WTC11 (cell line): ENCODE data around the gene LYVE1. TPM values are rescaled to one million over a fixed set of nuclear protein-coding genes. Genes with fewer than 3 reads are reported as not detected.

Source experiments
- ATAC-seq: fragments of 200-7000 bp; cut with Tn5 transposase; 2 replicates; pipeline ENCODE4 v1.10.0; 2021; ENCODE audit warnings: mild to moderate bottlenecking, moderate library complexity
- CTCF ChIA-PET: fragments of 300-600 bp; sonication (Branson Sonifier 250); formaldehyde crosslinking; loops from one replicate; lab custom pipeline; 2021; ENCODE audit warnings: antibody characterized with exemption; lab: Charles Lee
- POLR2A ChIA-PET: fragments of 350-600 bp; sonication (Branson Sonifier 250); formaldehyde crosslinking; loops from one replicate; lab custom pipeline; 2021; ENCODE audit warnings: antibody characterized with exemption; lab: Charles Lee
- DNase-seq: peaks from one replicate; pipeline ENCODE4 v3.0.0; 2021; ENCODE audit warnings: low spot score
- H3K27ac Mint-ChIP-seq: 2 replicates; pipeline ENCODE4 v1.8.0; 2021; ENCODE audit warnings: mixed read lengths
- H3K27me3 Mint-ChIP-seq: 2 replicates; pipeline ENCODE4 v1.8.0; 2021; ENCODE audit warnings: low read depth, mild to moderate bottlenecking, moderate library complexity, mixed read lengths
- H3K36me3 Mint-ChIP-seq: 2 replicates; pipeline ENCODE4 v1.8.0; 2021; ENCODE audit warnings: mixed read lengths
- H3K4me1 Mint-ChIP-seq: 2 replicates; pipeline ENCODE4 v1.8.0; 2022; ENCODE audit warnings: mixed read lengths
- H3K4me3 Mint-ChIP-seq: 2 replicates; pipeline ENCODE4 v1.8.0; 2021; ENCODE audit warnings: mild to moderate bottlenecking, moderate library complexity, mixed read lengths
- H3K9me3 Mint-ChIP-seq: 2 replicates; pipeline ENCODE4 v1.8.0; 2021; ENCODE audit warnings: mixed read lengths
- ATF1 ChIP-seq: sonication (generic); formaldehyde crosslinking; IDR thresholded peaks from 2 replicates; pipeline ENCODE4 v1.8.1; 2023; ENCODE audit warnings: mild to moderate bottlenecking, moderate library complexity, missing genetic modification reagents
- CREB1 ChIP-seq: sonication (generic); formaldehyde crosslinking; IDR thresholded peaks from 2 replicates; pipeline ENCODE4 v1.8.0; 2023; ENCODE audit warnings: mild to moderate bottlenecking, missing genetic modification reagents
- NR2C2 ChIP-seq: sonication (generic); formaldehyde crosslinking; IDR thresholded peaks from 2 replicates; pipeline ENCODE4 v1.8.0; 2022; ENCODE audit warnings: mild to moderate bottlenecking, missing genetic modification reagents
- TCF7 ChIP-seq: sonication (generic); formaldehyde crosslinking; IDR thresholded peaks from 2 replicates; pipeline ENCODE4 v1.8.0; 2022; ENCODE audit warnings: mild to moderate bottlenecking, low read depth, missing genetic modification reagents, moderate library complexity
- TEAD1 ChIP-seq: sonication (generic); formaldehyde crosslinking; IDR thresholded peaks from 2 replicates; pipeline ENCODE4 v1.8.0; 2022; ENCODE audit warnings: mild to moderate bottlenecking, missing genetic modification reagents
- TP53 ChIP-seq: sonication (generic); formaldehyde crosslinking; IDR thresholded peaks from 2 replicates; pipeline ENCODE4 v1.8.1; 2023; ENCODE audit warnings: mild to moderate bottlenecking, missing genetic modification reagents
- total RNA-seq: library from RNA; stranded (reverse); gene quantifications from 3 replicates; pipeline ENCODE4 v1.2.3, GENCODE V29; 2021
- TF ChIP-seq, protein P1 (sequence below): sonication (generic); formaldehyde crosslinking; IDR thresholded peaks from 2 replicates; pipeline ENCODE4 v1.8.1; 2023; ENCODE audit warnings: mild to moderate bottlenecking, missing genetic modification reagents, borderline replicate concordance
- TF ChIP-seq, protein P2 (sequence below): fragments of 250-450 bp; sonication (Bioruptor Pico); IDR thresholded peaks from 2 replicates; pipeline ENCODE4 v1.9.0; 2021; ENCODE audit warnings: mild to moderate bottlenecking
- TF ChIP-seq, protein P3 (sequence below): sonication (generic); formaldehyde crosslinking; IDR thresholded peaks from 2 replicates; pipeline ENCODE4 v1.8.0; 2023; ENCODE audit warnings: missing genetic modification reagents
- TF ChIP-seq, protein P4 (sequence below): sonication (generic); formaldehyde crosslinking; IDR thresholded peaks from 2 replicates; pipeline ENCODE4 v1.8.0; 2022; ENCODE audit warnings: mild to moderate bottlenecking, missing genetic modification reagents

Gene LYVE1
- total RNA-seq, 1 experiment from 2014 or later, result 0.24 TPM

DNA sequence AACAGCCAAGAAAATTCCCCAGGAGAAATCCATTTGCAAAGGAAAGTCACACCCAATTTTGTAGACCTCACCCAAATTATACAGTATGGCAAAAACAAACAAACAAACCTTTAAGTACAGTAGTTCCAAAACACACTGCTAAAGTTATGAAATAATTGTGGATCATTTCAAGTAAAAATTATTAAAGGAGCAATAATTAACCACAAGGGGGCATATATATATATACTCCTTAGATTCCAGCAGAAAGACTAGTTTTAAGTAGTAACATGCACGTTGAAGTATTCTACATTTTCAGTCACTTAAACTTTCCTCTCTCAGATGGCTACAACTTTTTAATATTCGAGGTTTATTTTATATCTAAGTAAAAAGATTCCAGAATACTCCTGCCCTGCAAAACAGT is 54.3 kb downstream of the LYVE1 start (continued):
- TF ChIP-seq, protein P1, sequence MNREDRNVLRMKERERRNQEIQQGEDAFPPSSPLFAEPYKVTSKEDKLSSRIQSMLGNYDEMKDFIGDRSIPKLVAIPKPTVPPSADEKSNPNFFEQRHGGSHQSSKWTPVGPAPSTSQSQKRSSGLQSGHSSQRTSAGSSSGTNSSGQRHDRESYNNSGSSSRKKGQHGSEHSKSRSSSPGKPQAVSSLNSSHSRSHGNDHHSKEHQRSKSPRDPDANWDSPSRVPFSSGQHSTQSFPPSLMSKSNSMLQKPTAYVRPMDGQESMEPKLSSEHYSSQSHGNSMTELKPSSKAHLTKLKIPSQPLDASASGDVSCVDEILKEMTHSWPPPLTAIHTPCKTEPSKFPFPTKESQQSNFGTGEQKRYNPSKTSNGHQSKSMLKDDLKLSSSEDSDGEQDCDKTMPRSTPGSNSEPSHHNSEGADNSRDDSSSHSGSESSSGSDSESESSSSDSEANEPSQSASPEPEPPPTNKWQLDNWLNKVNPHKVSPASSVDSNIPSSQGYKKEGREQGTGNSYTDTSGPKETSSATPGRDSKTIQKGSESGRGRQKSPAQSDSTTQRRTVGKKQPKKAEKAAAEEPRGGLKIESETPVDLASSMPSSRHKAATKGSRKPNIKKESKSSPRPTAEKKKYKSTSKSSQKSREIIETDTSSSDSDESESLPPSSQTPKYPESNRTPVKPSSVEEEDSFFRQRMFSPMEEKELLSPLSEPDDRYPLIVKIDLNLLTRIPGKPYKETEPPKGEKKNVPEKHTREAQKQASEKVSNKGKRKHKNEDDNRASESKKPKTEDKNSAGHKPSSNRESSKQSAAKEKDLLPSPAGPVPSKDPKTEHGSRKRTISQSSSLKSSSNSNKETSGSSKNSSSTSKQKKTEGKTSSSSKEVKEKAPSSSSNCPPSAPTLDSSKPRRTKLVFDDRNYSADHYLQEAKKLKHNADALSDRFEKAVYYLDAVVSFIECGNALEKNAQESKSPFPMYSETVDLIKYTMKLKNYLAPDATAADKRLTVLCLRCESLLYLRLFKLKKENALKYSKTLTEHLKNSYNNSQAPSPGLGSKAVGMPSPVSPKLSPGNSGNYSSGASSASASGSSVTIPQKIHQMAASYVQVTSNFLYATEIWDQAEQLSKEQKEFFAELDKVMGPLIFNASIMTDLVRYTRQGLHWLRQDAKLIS (CRISPR knock-in tag), result no peak

DNA sequence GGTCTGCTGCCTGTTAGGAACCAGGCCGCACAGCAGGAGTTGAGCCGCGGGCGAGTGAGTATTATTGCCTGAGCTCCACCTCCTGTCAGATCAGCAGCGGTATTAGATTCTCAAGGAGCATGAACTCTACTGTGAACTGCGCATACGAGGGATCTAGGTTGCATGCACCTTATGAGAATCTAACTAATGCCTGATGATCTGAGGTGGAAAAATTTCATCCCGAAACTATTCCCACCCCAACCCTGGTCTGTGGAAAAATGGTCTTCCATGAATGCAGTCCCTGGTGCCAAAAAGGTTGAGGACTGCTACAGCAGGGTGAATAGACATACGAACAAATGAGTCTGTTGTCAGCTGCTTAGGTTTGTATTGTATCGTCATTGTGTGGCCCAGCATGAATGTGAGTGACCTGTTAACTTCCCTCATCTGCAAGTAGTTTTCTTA is 57.3 kb downstream of the LYVE1 start:
- H3K4me3 Mint-ChIP-seq, result peak overlapping the region; percentile 18
- CTCF ChIA-PET, result interaction anchor here (0.6 to 2.0 kb wide), 2 partner anchors 30 to 275 kb away, joined by 3 to 15 read pairs; partner anchors contain the start of gene RNF141
- no peaks in the 10 kb centered on the region; the same call in 1 of the 2 replicates for H3K4me1 Mint-ChIP-seq
- POLR2A ChIA-PET, result no interaction called here
- DNase-seq (peak; percentile 47), ATAC-seq (peak; percentile 4; the same call in 1 of the 2 replicates)
- H3K9me3 Mint-ChIP-seq, result no peaks in the 10 kb centered on the region
- no peak for TF ChIP-seq CREB1
- TF ChIP-seq TP53 (CRISPR knock-in tag), result 0 out of 2 replicates have a peak, but pooled peaks have one; percentile 44
- TF ChIP-seq, protein P2, sequence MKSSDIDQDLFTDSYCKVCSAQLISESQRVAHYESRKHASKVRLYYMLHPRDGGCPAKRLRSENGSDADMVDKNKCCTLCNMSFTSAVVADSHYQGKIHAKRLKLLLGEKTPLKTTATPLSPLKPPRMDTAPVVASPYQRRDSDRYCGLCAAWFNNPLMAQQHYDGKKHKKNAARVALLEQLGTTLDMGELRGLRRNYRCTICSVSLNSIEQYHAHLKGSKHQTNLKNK (CRISPR knock-in tag), result peak; percentile 92; the same call in 1 of the 2 replicates
- no peak for TF ChIP-seq TCF7 (CRISPR knock-in tag)
- no peak for TF ChIP-seq NR2C2
- no peak for TF ChIP-seq ATF1 (CRISPR knock-in tag)
- TF ChIP-seq, protein P3, sequence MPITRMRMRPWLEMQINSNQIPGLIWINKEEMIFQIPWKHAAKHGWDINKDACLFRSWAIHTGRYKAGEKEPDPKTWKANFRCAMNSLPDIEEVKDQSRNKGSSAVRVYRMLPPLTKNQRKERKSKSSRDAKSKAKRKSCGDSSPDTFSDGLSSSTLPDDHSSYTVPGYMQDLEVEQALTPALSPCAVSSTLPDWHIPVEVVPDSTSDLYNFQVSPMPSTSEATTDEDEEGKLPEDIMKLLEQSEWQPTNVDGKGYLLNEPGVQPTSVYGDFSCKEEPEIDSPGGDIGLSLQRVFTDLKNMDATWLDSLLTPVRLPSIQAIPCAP (CRISPR knock-in tag), result no peak
- TF ChIP-seq, protein P4, sequence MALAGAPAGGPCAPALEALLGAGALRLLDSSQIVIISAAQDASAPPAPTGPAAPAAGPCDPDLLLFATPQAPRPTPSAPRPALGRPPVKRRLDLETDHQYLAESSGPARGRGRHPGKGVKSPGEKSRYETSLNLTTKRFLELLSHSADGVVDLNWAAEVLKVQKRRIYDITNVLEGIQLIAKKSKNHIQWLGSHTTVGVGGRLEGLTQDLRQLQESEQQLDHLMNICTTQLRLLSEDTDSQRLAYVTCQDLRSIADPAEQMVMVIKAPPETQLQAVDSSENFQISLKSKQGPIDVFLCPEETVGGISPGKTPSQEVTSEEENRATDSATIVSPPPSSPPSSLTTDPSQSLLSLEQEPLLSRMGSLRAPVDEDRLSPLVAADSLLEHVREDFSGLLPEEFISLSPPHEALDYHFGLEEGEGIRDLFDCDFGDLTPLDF (CRISPR knock-in tag), result no peak
- no peak for TF ChIP-seq TEAD1 (CRISPR knock-in tag)
- TF ChIP-seq, all 79 proteins: peak for 2
- Mint-ChIP-seq H3K36me3 (no peaks in the 10 kb centered on the region), H3K27me3 (peaks cover 18% of the 10 kb centered on the region), H3K27ac (peak overlapping the region; percentile 19; the same call in 1 of the 2 replicates)

Other genes starting within 250 kb of the LYVE1 start
- gene AMPD3, start 113.4 kb downstream of the LYVE1 start, total RNA-seq, result 5.0 to 7.1 TPM (median 6.4 TPM) in 3 replicates
- gene RNF141, start 27.5 kb downstream of the LYVE1 start, total RNA-seq, result 23.2 to 24.8 TPM (median 23.9 TPM) in 3 replicates
- gene IRAG1, start 125.1 kb upstream of the LYVE1 start, total RNA-seq, result 2.8 to 5.2 TPM (median 3.9 TPM) in 3 replicates
- gene CTR9, start 182.6 kb upstream of the LYVE1 start, total RNA-seq, result 29.3 to 32.7 TPM (median 31.1 TPM) in 3 replicates
- gene EIF4G2, start 240.3 kb upstream of the LYVE1 start, total RNA-seq, result 779 to 918 TPM (median 906 TPM) in 3 replicates